ENCODE measurements around the gene EFR3B. TPM values are rescaled to one million over a fixed set of nuclear protein-coding genes. Genes with fewer than 3 reads are reported as not detected.

The EFR3B gene
- polyA plus RNA-seq, 2 of the 4 experiments (the other 2 are of a cell fraction): 6.5 to 12.5 TPM

- TF ChIP-seq MAX (IDR thresholded peaks at IDR 0.05): no peak
- no peak for TF ChIP-seq RCOR1 (IDR thresholded peaks at IDR 0.05; ENCODE audit: low read depth, low read length)
- no peak for TF ChIP-seq HEYL (CRISPR knock-in tag; IDR thresholded peaks at IDR 0.05)
Observed at GRCh38 chr2:25073025-25073424, 31.1 kb downstream of the EFR3B start (continued).

- peak; percentile 72 for TF ChIP-seq MAFK (IDR thresholded peaks at IDR 0.05; ENCODE audit: partially characterized antibody)
- TF ChIP-seq BHLHE40 (IDR thresholded peaks at IDR 0.05; ENCODE audit: low read depth, low read length): no peak
- 0 out of 6 replicates have a peak overlapping the region, but pooled peaks of 1 of the 2 experiments have one; percentile 8 for H3K27ac ChIP-seq
- POLR2A ChIA-PET: no interaction called here
- 93% methylated on average over 4 of the region's 4 CpGs for WGBS (ENCODE audit: missing lambda C conversion rate)
- no peak overlapping the region for H3K4me2 ChIP-seq
- no peak for ATAC-seq
- DNase-seq (ENCODE audit: low read depth in 1 of 2, low spot score in 1 of 2): no peak
- FAIRE-seq: no peak
- no peak overlapping the region for H3K4me3 ChIP-seq
- CTCF ChIA-PET: interaction anchor here (0.7 to 2.0 kb wide), 8 partner anchors 9 to 122 kb away, joined by 3 to 6 read pairs (median 4); no protein-coding TSS in a partner anchor
- no peaks in the 10 kb centered on the region for H3K9me3 ChIP-seq
- H3K4me1 ChIP-seq: peaks cover 19% of the 10 kb centered on the region
Observed at GRCh38 chr2:25073914-25074313, 32.0 kb downstream of the EFR3B start.

- CTCF ChIA-PET: interaction anchor here (1.9 kb wide), 1 partner anchor 22 kb away, joined by 6 read pairs; no protein-coding TSS in a partner anchor
- no peak overlapping the region for H3K4me3 ChIP-seq
- peaks cover 27% of the 10 kb centered on the region for H3K4me1 ChIP-seq
- WGBS (ENCODE audit: missing lambda C conversion rate): 97% methylated on average over 3 of the region's 3 CpGs
- H3K4me2 ChIP-seq: no peak overlapping the region
- no peak for DNase-seq (ENCODE audit: low read depth in 1 of 2, low spot score in 1 of 2)
- no peaks in the 10 kb centered on the region for H3K9me3 ChIP-seq
- no peak for FAIRE-seq
- TF ChIP-seq E2F6 (IDR thresholded peaks at IDR 0.05; ENCODE audit: borderline replicate concordance, low read depth): no peak
- no peak for TF ChIP-seq PHF8 (IDR thresholded peaks at IDR 0.05; ENCODE audit: borderline replicate concordance, low read depth)
- no peak for TF ChIP-seq JUNB (IDR thresholded peaks at IDR 0.05)
- TF ChIP-seq SMC3 (IDR thresholded peaks at IDR 0.05): no peak
- TF ChIP-seq ZC3H11A (IDR thresholded peaks at IDR 0.05): no peak
- no peak for TF ChIP-seq RFX5 (IDR thresholded peaks at IDR 0.05)
- no peak for TF ChIP-seq BHLHE40 (IDR thresholded peaks at IDR 0.05; ENCODE audit: low read depth, low read length)
- no peak for TF ChIP-seq EHMT2 (IDR thresholded peaks at IDR 0.05; ENCODE audit: low read depth)
- no peak for TF ChIP-seq MAZ (IDR thresholded peaks at IDR 0.05; ENCODE audit: borderline replicate concordance, low read depth, low read length)
- TF ChIP-seq ZFP36 (IDR thresholded peaks at IDR 0.05; ENCODE audit: borderline replicate concordance, partially characterized antibody): no peak
- TF ChIP-seq ATOH8 (CRISPR knock-in tag; IDR thresholded peaks at IDR 0.05; ENCODE audit: low read depth): no peak
- TF ChIP-seq PBX3 (IDR thresholded peaks at IDR 0.05): no peak
- TF ChIP-seq ZSCAN20 (CRISPR knock-in tag; IDR thresholded peaks at IDR 0.05): no peak
- no peak overlapping the region for H3K27ac ChIP-seq
- ATAC-seq: no peak
- POLR2A ChIA-PET: no interaction called here
Observed at GRCh38 chr2:25074826-25075225, 33.0 kb downstream of the EFR3B start.

- ChIA-PET POLR2A (no interaction called here), CTCF (interaction anchor here (1.2 to 10.3 kb wide), 3 partner anchors 89 to 120 kb away, joined by 3 to 65 read pairs (median 4); no protein-coding TSS in a partner anchor)
- no peak for TF ChIP-seq HOXB13 (CRISPR knock-in tag; IDR thresholded peaks at IDR 0.05; ENCODE audit: low read depth)
- TF ChIP-seq ELK1 (IDR thresholded peaks at IDR 0.05; ENCODE audit: low read depth, low read length): no peak
- no peak for TF ChIP-seq RARB (CRISPR knock-in tag; IDR thresholded peaks at IDR 0.05)
- no peak for TF ChIP-seq HES2 (IDR thresholded peaks at IDR 0.05)
- no peak for TF ChIP-seq EHF (CRISPR knock-in tag; IDR thresholded peaks at IDR 0.05)
- TF ChIP-seq HEYL (CRISPR knock-in tag; IDR thresholded peaks at IDR 0.05): no peak
- no peak for TF ChIP-seq RAD21 (conservative IDR thresholded peaks at IDR 0.05 in 1 of 2, IDR thresholded peaks at IDR 0.05 in 1 of 2)
- no peak for TF ChIP-seq ZFP36 (IDR thresholded peaks at IDR 0.05; ENCODE audit: borderline replicate concordance, partially characterized antibody)
- TF ChIP-seq E2F6 (IDR thresholded peaks at IDR 0.05; ENCODE audit: borderline replicate concordance, low read depth): no peak
- TF ChIP-seq CBX2 (IDR thresholded peaks at IDR 0.05; ENCODE audit: borderline replicate concordance, low read depth): no peak
- no peak for TF ChIP-seq PHF8 (IDR thresholded peaks at IDR 0.05; ENCODE audit: borderline replicate concordance, low read depth)
- no peak for TF ChIP-seq CHD4 (IDR thresholded peaks at IDR 0.05; ENCODE audit: borderline replicate concordance)
- no peak for TF ChIP-seq EP300 (IDR thresholded peaks at IDR 0.05)
- no peak for TF ChIP-seq HOXB5 (CRISPR knock-in tag; IDR thresholded peaks at IDR 0.05)
- ATAC-seq: no peak
- no peak for FAIRE-seq
- Histone ChIP-seq H3K9me3 (no peaks in the 10 kb centered on the region), H3K4me1 (peaks cover 27% of the 10 kb centered on the region), H3K4me3 (no peak overlapping the region), H3K4me2 (no peak overlapping the region), H3K27ac (peak overlapping the region in 1 of 2 experiments; percentile 18; a peak in 1 of 6 replicates)
- no peak for DNase-seq (ENCODE audit: low read depth in 1 of 2, low spot score in 1 of 2)
- WGBS (ENCODE audit: missing lambda C conversion rate): 91% methylated on average over 5 of the region's 5 CpGs
Observed at GRCh38 chr2:25076749-25077148, 34.9 kb downstream of the EFR3B start.
